ENCODE measurements around the gene GPR141.

The GPR141 gene

GRCh38 chr7:37683246-37684120 is at the start of gene GPR141:
TSS of gene GPR141 (plus strand) at chr7:37683766. CDS start at chr7:37740394, 56,628 bp downstream.
- no peaks in the 10 kb centered on the region for H3K9me3 ChIP-seq (ENCODE audit: severe bottlenecking)
- no peak for DNase-seq
- H3K4me3 ChIP-seq (ENCODE audit: low read depth, low read length) = no peak within 1 kb of the TSS
- TF ChIP-seq CTCF (IDR thresholded peaks at IDR 0.05; ENCODE audit: low read depth, low read length) = no peak
- H3K27me3 ChIP-seq (ENCODE audit: insufficient read depth, low read depth, severe bottlenecking) = no peaks in the 10 kb centered on the region
- H3K27ac ChIP-seq = no peak within 1 kb of the TSS
- no peaks in the 10 kb centered on the region for H3K36me3 ChIP-seq

- no peak for TF ChIP-seq CTCF (IDR thresholded peaks at IDR 0.05; ENCODE audit: low read depth, low read length)
Observed at GRCh38 chr7:37635346-37635745, 48.2 kb upstream of the GPR141 start.

GRCh38 chr7:37642028-37642540 is 41.5 kb upstream of the GPR141 start:
- H3K9me3 ChIP-seq (ENCODE audit: severe bottlenecking) = no peaks in the 10 kb centered on the region
- no peaks in the 10 kb centered on the region for H3K36me3 ChIP-seq
- no peak for TF ChIP-seq CTCF (IDR thresholded peaks at IDR 0.05; ENCODE audit: low read depth, low read length)
- no peaks in the 10 kb centered on the region for H3K27me3 ChIP-seq (ENCODE audit: insufficient read depth, low read depth, severe bottlenecking)
- H3K4me3 ChIP-seq (ENCODE audit: low read depth, low read length) = no peak overlapping the region
- no peak overlapping the region for H3K27ac ChIP-seq
- no peak for DNase-seq

More at GRCh38 chr7:37635346-37635745, 48.2 kb upstream of the GPR141 start:
- no peaks in the 10 kb centered on the region for H3K27me3 ChIP-seq (ENCODE audit: insufficient read depth, low read depth, severe bottlenecking)
- H3K36me3 ChIP-seq = no peaks in the 10 kb centered on the region
- H3K4me3 ChIP-seq (ENCODE audit: low read depth, low read length) = no peak overlapping the region
- H3K9me3 ChIP-seq (ENCODE audit: severe bottlenecking) = no peaks in the 10 kb centered on the region
- DNase-seq = no peak
- H3K27ac ChIP-seq = no peak overlapping the region

GRCh38 chr7:37643876-37644275 is 39.7 kb upstream of the GPR141 start:
- H3K27ac ChIP-seq = no peak overlapping the region
- no peak overlapping the region for H3K4me3 ChIP-seq (ENCODE audit: low read depth, low read length)
- H3K9me3 ChIP-seq (ENCODE audit: severe bottlenecking) = no peaks in the 10 kb centered on the region
- no peaks in the 10 kb centered on the region for H3K27me3 ChIP-seq (ENCODE audit: insufficient read depth, low read depth, severe bottlenecking)
- no peaks in the 10 kb centered on the region for H3K36me3 ChIP-seq
- no peak for TF ChIP-seq CTCF (IDR thresholded peaks at IDR 0.05; ENCODE audit: low read depth, low read length)
- peak; percentile 18 for DNase-seq

GRCh38 chr7:37645282-37646050 is 38.1 kb upstream of the GPR141 start:
- Histone ChIP-seq H3K4me3 (ENCODE audit: low read depth, low read length) (no peak overlapping the region), H3K27ac (no peak overlapping the region), H3K27me3 (ENCODE audit: insufficient read depth, low read depth, severe bottlenecking) (no peaks in the 10 kb centered on the region), H3K9me3 (ENCODE audit: severe bottlenecking) (no peaks in the 10 kb centered on the region), H3K36me3 (no peaks in the 10 kb centered on the region)
- no peak for DNase-seq
- TF ChIP-seq CTCF (IDR thresholded peaks at IDR 0.05; ENCODE audit: low read depth, low read length) = no peak
